GM12878 (cell line): ENCODE results near the gene RAPGEF3. TPM values are rescaled to one million over a fixed set of nuclear protein-coding genes. Genes with fewer than 3 reads are reported as not detected.

ENCODE experiments used
- ATAC-seq: fragments of 200-7000 bp; cut with Tn5 transposase; 3 replicates; pipeline ENCODE4 v1.9.1; 2020; ENCODE audit warnings: mild to moderate bottlenecking, moderate library complexity
- BruUV-seq: library from RNA; stranded (reverse); fragments of 400-500 nt; replicated peaks from 2 replicates; lab custom pipeline; 2021; lab: Mats Ljungman, UMichigan
- CTCF ChIA-PET: fragments of 300-600 bp; sonication (Branson Sonifier 250); formaldehyde crosslinking; extraction: SDS; loops from one replicate; lab custom pipeline; 2021; ENCODE audit warnings: inconsistent platforms; lab: Yijun Ruan, JAX
- POLR2A ChIA-PET: fragments of 350-600 bp; formaldehyde crosslinking; extraction: SDS; loops from one replicate; lab custom pipeline; 2021; ENCODE audit warnings: inconsistent platforms; lab: Charles Lee
- RAD21 ChIA-PET: fragments of 300-600 bp; sonication (Branson Sonifier 250); formaldehyde crosslinking; loops from one replicate; lab custom pipeline; 2023; ENCODE audit warnings: antibody characterized with exemption; ENCODE audit not compliant: unreplicated experiment; lab: Charles Lee
- SMC1A ChIA-PET: fragments of 300-600 bp; sonication (Branson Sonifier 250); formaldehyde crosslinking; loops from one replicate; lab custom pipeline; 2023; ENCODE audit not compliant: unreplicated experiment, uncharacterized antibody; lab: Charles Lee
- DNase-seq: peaks from one replicate; pipeline ENCODE4 v3.0.0-alpha.2; 2011; ENCODE audit warnings: low read depth, low spot score
- FAIRE-seq: peaks from 3 replicates; lab custom pipeline; 2011; peaks lifted over from hg19 to GRCh38; lab: Jason Lieb, UNC
- H2AFZ ChIP-seq: 2 replicates; pipeline ENCODE4 v1.6.0; 2011; ENCODE audit warnings: low read depth, low read length, control low read depth; ENCODE audit not compliant: control insufficient read depth
- H3K27ac ChIP-seq: 2 replicates; pipeline ENCODE4 v1.5.1; 2011; ENCODE audit warnings: control low read depth; ENCODE audit not compliant: control insufficient read depth, insufficient read depth
- H3K27me3 ChIP-seq, 2 experiments: replicated peaks in 1 of 2; 2 replicates each; pipeline versions ENCODE4 v1.6.0 to v1.6.1; 2011; ENCODE audit warnings: low read length in 1 of 2; ENCODE audit not compliant: control insufficient read depth in 2 of 2, insufficient read depth in 2 of 2
- H3K36me3 ChIP-seq, 2 experiments: 2 replicates each; pipeline ENCODE4 v1.5.1; 2011; ENCODE audit warnings: low read length in 1 of 2; ENCODE audit not compliant: control insufficient read depth in 2 of 2, insufficient read depth in 2 of 2
- H3K4me1 ChIP-seq: 2 replicates; pipeline ENCODE4 v1.6.1; 2011; ENCODE audit warnings: mild to moderate bottlenecking, low read length, moderate library complexity, mixed read lengths; ENCODE audit not compliant: control insufficient read depth, insufficient read depth
- H3K4me2 ChIP-seq: 2 replicates; pipeline ENCODE4 v1.6.0; 2011; ENCODE audit warnings: control low read depth; ENCODE audit not compliant: control insufficient read depth, insufficient read depth
- H3K4me3 ChIP-seq: fragments of 200-600 bp; sonication (generic); 2 replicates; pipeline ENCODE4 v1.5.1; 2016
- H3K79me2 ChIP-seq: 2 replicates; pipeline ENCODE4 v1.6.0; 2011; ENCODE audit warnings: low read length; ENCODE audit not compliant: control insufficient read depth, insufficient read depth
- H3K9ac ChIP-seq: 2 replicates; pipeline ENCODE4 v1.8.0; 2011; ENCODE audit warnings: low read length, control low read depth, mixed read lengths; ENCODE audit not compliant: control insufficient read depth, insufficient read depth
- H3K9me3 ChIP-seq: replicated peaks from 3 replicates; pipeline ENCODE4 v1.5.1; 2011; ENCODE audit warnings: mild to moderate bottlenecking, low read length; ENCODE audit not compliant: control insufficient read depth, insufficient read depth
- H4K20me1 ChIP-seq: 2 replicates; pipeline ENCODE4 v1.6.0; 2011; ENCODE audit not compliant: control insufficient read depth, insufficient read depth
- ATF3 ChIP-seq: IDR thresholded peaks from 2 replicates; pipeline ENCODE4 v1.6.1; 2011; ENCODE audit warnings: low read depth, mild to moderate bottlenecking, low read length, moderate library complexity, borderline replicate concordance; ENCODE audit errors: extremely low read depth
- FOXK2 ChIP-seq: fragments of 450-650 bp; IDR thresholded peaks from 2 replicates; pipeline ENCODE4 v1.6.1; 2017; ENCODE audit warnings: mild to moderate bottlenecking, moderate library complexity
- HDGF ChIP-seq: fragments of 450-650 bp; IDR thresholded peaks from 2 replicates; pipeline ENCODE4 v1.6.1; 2016; ENCODE audit warnings: antibody characterized with exemption
- HSF1 ChIP-seq: fragments of 150-350 bp; IDR thresholded peaks from 2 replicates; pipeline ENCODE4 v1.6.1; 2014; ENCODE audit warnings: mild to moderate bottlenecking, low read depth, low read length
- RBBP5 ChIP-seq: fragments of 200-600 bp; sonication (generic); conservative IDR thresholded peaks from 2 replicates; pipeline ENCODE4 v1.6.1; 2016
- SMC3 ChIP-seq: IDR thresholded peaks from 2 replicates; pipeline ENCODE4 v1.6.1; 2011; ENCODE audit warnings: low read length, improper control_type of control experiment, borderline replicate concordance
- TBL1XR1 ChIP-seq: IDR thresholded peaks from 2 replicates; pipeline ENCODE4 v1.6.1; 2012; ENCODE audit warnings: low read depth, low read length, improper control_type of control experiment
- WGBS: methylation state at CpG from one replicate; pipeline ENCODE4 v1.1.6; 2016; ENCODE audit warnings: low lambda C conversion rate; ENCODE audit not compliant: insufficient replicate concordance, insufficient coverage; ENCODE audit errors: missing lambda C conversion rate; 5-methylcytosine and 5-hydroxymethylcytosine counted together
- in situ Hi-C: fragments of 300-500 bp; cut with MboI; formaldehyde crosslinking; loops from 9 replicates; pipeline ENCODE4 v1.14.3; 2018; ENCODE audit warnings: mixed read lengths
- intact Hi-C: fragments of 100-400 bp; cut with micrococcal nuclease; formaldehyde crosslinking; loops from one replicate; pipeline ENCODE4 v1.14.2; 2022; ENCODE audit not compliant: unreplicated experiment
- polyA plus RNA-seq, 11 experiments: library from polyadenylated mRNA; depleted of rRNA in 4 of 11; unstranded in 6 of 11; stranded (reverse) in 5 of 11; fragments of >200 nt; fragmentation: Nextera tagmentation in 4 of 11; fragmentation: Illumina TruSeq in 1 of 11; extraction: Ambion mirVana in 4 of 11; extraction: Trizol in 1 of 11; gene quantifications; 1 replicate in 1 of 11; 2 replicates in 10 of 11; pipeline versions ENCODE4 v1.2.1 to v1.2.3, GENCODE V29; 2011 to 2016; ENCODE audit warnings: inconsistent platforms in 2 of 11, missing spikeins in 2 of 11, low read depth in 1 of 11
- total RNA-seq, 4 experiments: library from RNA; depleted of rRNA in 3 of 4; stranded (reverse); fragments of >200 nt in 3 of 4; fragmentation: Illumina TruSeq in 1 of 4; extraction: Trizol in 1 of 4; gene quantifications; 2 replicates each; pipeline versions ENCODE4 v1.2.1 to v1.2.3, GENCODE V29; 2013 to 2021
- TF ChIP-seq, protein P1 (sequence below): fragments of 450-650 bp; conservative IDR thresholded peaks from 2 replicates; pipeline ENCODE4 v1.6.1; 2017; ENCODE audit warnings: mild to moderate bottlenecking, moderate library complexity

RAPGEF3 gene
- total and polyA plus RNA-seq, 10 of the 15 experiments (the other 5 are each of a cell fraction or from before 2014, with no cell fraction given): 0.02 to 0.92 (median 0.31) TPM; not detected in 2

DNA sequence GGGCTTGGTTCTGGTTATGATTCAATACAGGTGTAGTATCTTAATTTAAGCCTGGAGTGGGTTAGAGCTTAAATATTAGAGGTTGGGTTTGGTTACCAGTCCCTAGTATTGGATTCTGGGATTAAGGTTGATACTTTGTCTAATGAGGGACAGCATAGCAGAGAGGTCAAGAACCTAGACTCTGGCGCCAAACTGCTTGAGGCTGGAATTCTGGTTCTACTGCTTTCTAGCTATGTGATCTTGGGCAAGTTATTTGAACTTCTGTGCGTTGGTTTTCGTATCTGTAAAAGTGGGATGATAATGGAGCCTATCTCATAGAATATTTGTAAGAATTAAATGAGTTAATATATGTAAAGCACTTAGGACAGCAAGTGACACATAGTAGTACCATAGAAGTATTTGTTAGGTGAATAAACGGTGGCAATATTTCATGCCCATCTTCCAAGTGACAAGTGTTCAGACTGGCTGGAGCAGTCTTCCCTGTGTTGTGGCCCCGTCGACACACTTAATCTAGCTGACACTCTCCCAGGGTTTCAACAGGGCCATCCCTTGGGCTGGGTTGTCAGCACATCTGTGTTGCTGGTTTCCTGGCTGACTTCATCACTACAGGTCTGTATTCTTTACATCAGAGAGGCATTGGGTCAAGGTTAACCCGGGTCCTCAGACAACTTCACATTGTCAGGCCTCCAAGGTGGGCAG, 36.4 kb downstream of the RAPGEF3 start:
- no peak overlapping the region for H2AFZ ChIP-seq
- in situ Hi-C loops: no loop called here

More for the DNA sequence above, 36.4 kb downstream of the RAPGEF3 start:
- no peak for TF ChIP-seq ATF3
- TF ChIP-seq TBL1XR1: no peak
- TF ChIP-seq, protein P1, sequence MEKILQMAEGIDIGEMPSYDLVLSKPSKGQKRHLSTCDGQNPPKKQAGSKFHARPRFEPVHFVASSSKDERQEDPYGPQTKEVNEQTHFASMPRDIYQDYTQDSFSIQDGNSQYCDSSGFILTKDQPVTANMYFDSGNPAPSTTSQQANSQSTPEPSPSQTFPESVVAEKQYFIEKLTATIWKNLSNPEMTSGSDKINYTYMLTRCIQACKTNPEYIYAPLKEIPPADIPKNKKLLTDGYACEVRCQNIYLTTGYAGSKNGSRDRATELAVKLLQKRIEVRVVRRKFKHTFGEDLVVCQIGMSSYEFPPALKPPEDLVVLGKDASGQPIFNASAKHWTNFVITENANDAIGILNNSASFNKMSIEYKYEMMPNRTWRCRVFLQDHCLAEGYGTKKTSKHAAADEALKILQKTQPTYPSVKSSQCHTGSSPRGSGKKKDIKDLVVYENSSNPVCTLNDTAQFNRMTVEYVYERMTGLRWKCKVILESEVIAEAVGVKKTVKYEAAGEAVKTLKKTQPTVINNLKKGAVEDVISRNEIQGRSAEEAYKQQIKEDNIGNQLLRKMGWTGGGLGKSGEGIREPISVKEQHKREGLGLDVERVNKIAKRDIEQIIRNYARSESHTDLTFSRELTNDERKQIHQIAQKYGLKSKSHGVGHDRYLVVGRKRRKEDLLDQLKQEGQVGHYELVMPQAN: no peak
- no peak for TF ChIP-seq RBBP5
- TF ChIP-seq FOXK2: no peak
- TF ChIP-seq HSF1: no peak
- TF ChIP-seq SMC3: no peak
- TF ChIP-seq HDGF: no peak
- FAIRE-seq (no peak), ATAC-seq (no peak), DNase-seq (no peak)
- Histone ChIP-seq H3K4me3 (no peak overlapping the region), H3K9ac (no peak overlapping the region), H3K27ac (no peak overlapping the region), H4K20me1 (no peaks in the 10 kb centered on the region), H3K79me2 (no peaks in the 10 kb centered on the region), H3K36me3 (no peaks in the 10 kb centered on the region), H3K27me3 (no peaks in the 10 kb centered on the region), H3K9me3 (no peaks in the 10 kb centered on the region), H3K4me1 (peaks cover 18% of the 10 kb centered on the region), H3K4me2 (no peak overlapping the region)
- SMC1A ChIA-PET: interaction anchor here (1.2 to 7.9 kb wide), 3 partner anchors 19 to 48 kb away, joined by 3 to 60 read pairs (median 4); no protein-coding TSS in a partner anchor
- intact Hi-C loops: no loop called here
- RAD21 ChIA-PET: interaction anchor here (7.9 kb wide), 1 partner anchor 20 kb away, joined by 42 read pairs; no protein-coding TSS in a partner anchor
- CTCF ChIA-PET: interaction anchor here (5.5 to 7.2 kb wide), 2 partner anchors 20 to 45 kb away, joined by 48 to 87 read pairs; no protein-coding TSS in a partner anchor
- no TSS peak for BruUV-seq
- POLR2A ChIA-PET: interaction anchor here (1.3 kb wide), 1 partner anchor 41 kb away, joined by 3 read pairs; no protein-coding TSS in a partner anchor
- WGBS: 77% methylated on average over 7 of the region's 7 CpGs
